Glutamatergic neuron (in vitro differentiated cells): ENCODE data around the gene JPH3. TPM values are rescaled to one million over a fixed set of nuclear protein-coding genes. Genes with fewer than 3 reads are reported as not detected.
A peak's percentile ranks its signal among the peaks of the same experiment; 100 is the strongest.

Experiments used
- DNase-seq: peaks from one replicate; pipeline ENCODE4 v3.0.0; 2022
- H3K27ac Mint-ChIP-seq: one replicate; pipeline ENCODE4 v1.8.0; 2020; ENCODE audit warnings: mild to moderate bottlenecking, mixed read lengths, inconsistent platforms; ENCODE audit not compliant: unreplicated experiment
- H3K27me3 Mint-ChIP-seq: one replicate; pipeline ENCODE4 v1.8.0; 2020; ENCODE audit warnings: mild to moderate bottlenecking, moderate library complexity, mixed read lengths, inconsistent platforms; ENCODE audit not compliant: unreplicated experiment
- H3K36me3 Mint-ChIP-seq: one replicate; pipeline ENCODE4 v1.8.0; 2020; ENCODE audit warnings: mild to moderate bottlenecking, mixed read lengths, inconsistent platforms; ENCODE audit not compliant: unreplicated experiment
- H3K4me1 Mint-ChIP-seq: one replicate; pipeline ENCODE4 v1.8.0; 2020; ENCODE audit warnings: mild to moderate bottlenecking, low read depth, mixed read lengths, inconsistent platforms; ENCODE audit not compliant: unreplicated experiment
- H3K4me3 Mint-ChIP-seq: one replicate; pipeline ENCODE4 v1.8.0; 2020; ENCODE audit warnings: mild to moderate bottlenecking, mixed read lengths, inconsistent platforms; ENCODE audit not compliant: unreplicated experiment
- H3K9me3 Mint-ChIP-seq: one replicate; pipeline ENCODE4 v1.8.0; 2020; ENCODE audit warnings: mild to moderate bottlenecking, moderate library complexity, mixed read lengths, inconsistent platforms; ENCODE audit not compliant: unreplicated experiment
- CTCF ChIP-seq: fragments of 200-600 bp; sonication (generic); IDR thresholded peaks from one replicate; pipeline ENCODE4 v1.5.0; 2021; ENCODE audit not compliant: partially characterized antibody, unreplicated experiment
- total RNA-seq: library from RNA; stranded (reverse); fragmentation: NEBNext Ultra II Directional; extraction: Animal tissue kit (Norgen Biotek cat#: 25700); gene quantifications from one replicate; pipeline ENCODE4 v1.2.1, GENCODE V29; 2021; ENCODE audit not compliant: unreplicated experiment

The JPH3 gene
- total RNA-seq, 1 donor from 2014 or later = 10.5 TPM

GRCh38 chr16:87628246-87628923 lies 26.1 kb downstream of the JPH3 start:
- H3K4me3 Mint-ChIP-seq = no peak overlapping the region
- H3K9me3 Mint-ChIP-seq = no peaks in the 10 kb centered on the region
- peaks cover 4% of the 10 kb centered on the region for H3K27me3 Mint-ChIP-seq
- H3K27ac Mint-ChIP-seq = no peak overlapping the region
- peaks cover 17% of the 10 kb centered on the region for H3K36me3 Mint-ChIP-seq
- H3K4me1 Mint-ChIP-seq = no peaks in the 10 kb centered on the region
- no peak for DNase-seq
- TF ChIP-seq CTCF = no peak

GRCh38 chr16:87628940-87629339 lies 26.6 kb downstream of the JPH3 start:
- TF ChIP-seq CTCF = no peak
- peaks cover 2% of the 10 kb centered on the region for H3K27me3 Mint-ChIP-seq
- DNase-seq = no peak
- H3K9me3 Mint-ChIP-seq = no peaks in the 10 kb centered on the region
- H3K36me3 Mint-ChIP-seq = peaks cover 17% of the 10 kb centered on the region
- H3K4me3 Mint-ChIP-seq = no peak overlapping the region
- no peaks in the 10 kb centered on the region for H3K4me1 Mint-ChIP-seq
- H3K27ac Mint-ChIP-seq = no peak overlapping the region

DNA sequence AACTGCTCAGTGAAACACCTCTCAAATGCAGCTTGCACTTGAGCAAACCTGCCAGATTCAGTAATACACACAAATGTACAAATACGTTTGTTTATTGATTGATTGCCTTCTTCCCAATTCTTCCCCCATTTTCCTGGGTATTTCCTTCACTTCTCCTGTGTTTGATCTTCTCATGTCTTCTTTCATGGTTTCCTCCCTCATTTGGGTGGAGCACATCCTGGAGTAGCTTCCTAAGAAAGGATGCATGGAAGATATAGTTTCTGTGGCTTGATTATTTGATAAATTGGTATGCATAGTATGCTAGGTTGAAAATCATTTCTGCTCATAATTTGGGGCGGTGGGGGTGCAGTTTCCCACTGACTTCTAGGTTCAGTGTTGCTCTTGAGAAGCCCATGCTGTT lies 28.8 kb downstream of the JPH3 start:
- no peak overlapping the region for H3K4me3 Mint-ChIP-seq
- no peak for DNase-seq
- no peak overlapping the region for H3K27ac Mint-ChIP-seq
- H3K36me3 Mint-ChIP-seq = peaks cover 17% of the 10 kb centered on the region
- no peak for TF ChIP-seq CTCF
- no peaks in the 10 kb centered on the region for H3K4me1 Mint-ChIP-seq
- H3K9me3 Mint-ChIP-seq = no peaks in the 10 kb centered on the region
- no peaks in the 10 kb centered on the region for H3K27me3 Mint-ChIP-seq

GRCh38 chr16:87634411-87634810 lies 32.1 kb downstream of the JPH3 start:
- no peak overlapping the region for H3K27ac Mint-ChIP-seq
- no peak overlapping the region for H3K4me3 Mint-ChIP-seq
- TF ChIP-seq CTCF = no peak
- no peak for DNase-seq
- no peaks in the 10 kb centered on the region for H3K27me3 Mint-ChIP-seq
- no peaks in the 10 kb centered on the region for H3K9me3 Mint-ChIP-seq
- peaks cover 17% of the 10 kb centered on the region for H3K36me3 Mint-ChIP-seq
- no peaks in the 10 kb centered on the region for H3K4me1 Mint-ChIP-seq

- TF ChIP-seq CTCF = no peak
- H3K4me1 Mint-ChIP-seq = no peaks in the 10 kb centered on the region
- DNase-seq = peak; percentile 62
- H3K27me3 Mint-ChIP-seq = no peaks in the 10 kb centered on the region
- no peaks in the 10 kb centered on the region for H3K9me3 Mint-ChIP-seq
- no peak overlapping the region for H3K4me3 Mint-ChIP-seq
- H3K27ac Mint-ChIP-seq = no peak overlapping the region
- peaks cover 13% of the 10 kb centered on the region for H3K36me3 Mint-ChIP-seq
These were observed 33.3 kb downstream of the JPH3 start for GRCh38 chr16:87635541-87636049.
